ENCODE results near the gene KLHL6.
"Not testable (repeated sequence)": the region's sequence is repeated elsewhere in the genome, so short reads cannot be mapped to it uniquely, and the experiment has no call there.

KLHL6 gene

DNA sequence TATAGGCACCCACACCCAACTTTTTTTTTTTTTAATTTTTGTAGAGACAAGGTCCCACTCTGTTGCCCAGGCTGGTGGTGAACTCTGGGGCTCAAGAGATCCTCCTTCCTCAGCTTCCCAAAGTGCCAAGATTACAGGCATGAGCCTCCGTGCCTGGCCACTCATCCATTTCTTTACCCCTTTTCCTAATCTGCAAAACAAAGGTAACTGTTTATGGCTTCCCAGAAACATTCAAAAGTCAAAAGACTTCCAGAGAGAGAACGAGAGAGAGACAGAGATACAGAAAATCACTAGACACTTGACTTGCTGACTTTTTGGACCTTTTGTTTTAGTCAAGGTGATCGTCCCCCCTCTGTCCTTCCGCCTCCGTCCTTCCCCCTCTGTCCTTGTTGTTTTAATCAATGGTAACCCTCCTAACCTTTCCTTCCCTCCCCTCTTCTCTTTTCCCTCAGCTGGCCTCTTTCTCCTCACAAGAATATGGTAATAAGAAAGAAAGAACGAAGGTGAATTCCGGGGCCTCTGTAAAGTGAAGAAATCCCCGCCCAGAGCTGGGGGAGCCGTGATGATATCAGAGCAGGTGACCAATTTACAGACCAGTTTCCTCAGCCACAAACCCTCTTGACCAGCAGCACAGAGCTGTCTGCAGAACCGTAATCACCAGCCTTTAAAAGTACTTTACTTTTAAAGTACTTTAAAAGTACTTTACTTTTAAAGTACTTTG is 21.9 kb downstream of the KLHL6 start:
- DNase-seq (ENCODE audit: insufficient read length, low spot score) (no peak), FAIRE-seq (no peak)

DNA sequence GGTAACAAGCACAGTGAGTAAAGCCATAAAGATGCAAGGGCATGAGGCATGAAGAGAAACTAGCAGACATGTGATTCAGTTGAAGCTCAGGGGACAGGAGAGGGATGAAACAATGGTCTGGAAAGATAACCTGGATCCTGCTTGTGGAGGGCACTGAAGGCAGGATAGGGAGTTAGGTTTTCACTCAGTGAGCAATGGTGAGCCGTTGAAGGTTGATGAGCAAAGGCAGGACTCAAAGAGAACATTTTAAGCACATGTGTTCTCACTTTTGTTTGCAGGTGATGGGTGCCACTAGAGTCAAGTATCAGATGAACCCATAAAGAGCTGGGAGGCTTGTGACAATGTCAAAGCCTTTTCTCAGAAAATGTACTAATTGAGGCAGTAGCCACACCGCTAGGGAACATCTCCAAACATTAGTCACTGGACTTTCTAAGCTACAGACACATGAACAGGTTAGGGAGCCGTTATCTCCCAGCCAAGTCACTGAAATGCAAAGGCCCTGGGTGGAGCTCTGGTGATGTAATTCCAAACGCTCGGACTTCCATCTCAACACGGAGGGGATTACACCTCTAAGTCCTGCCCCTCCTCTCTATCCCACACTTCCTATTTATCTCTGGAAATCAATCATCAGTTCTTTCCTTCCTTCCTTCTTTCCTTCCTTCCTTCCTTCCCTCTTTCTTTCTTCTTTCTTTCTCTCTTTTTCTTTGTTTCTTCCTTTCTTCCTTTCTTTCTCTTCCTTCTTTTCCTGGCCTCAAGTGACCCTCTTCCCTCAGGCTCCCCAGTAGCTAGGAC is 22.7 kb downstream of the KLHL6 start:
- DNase-seq (ENCODE audit: insufficient read length, low spot score): no peak
- FAIRE-seq: no peak

DNA sequence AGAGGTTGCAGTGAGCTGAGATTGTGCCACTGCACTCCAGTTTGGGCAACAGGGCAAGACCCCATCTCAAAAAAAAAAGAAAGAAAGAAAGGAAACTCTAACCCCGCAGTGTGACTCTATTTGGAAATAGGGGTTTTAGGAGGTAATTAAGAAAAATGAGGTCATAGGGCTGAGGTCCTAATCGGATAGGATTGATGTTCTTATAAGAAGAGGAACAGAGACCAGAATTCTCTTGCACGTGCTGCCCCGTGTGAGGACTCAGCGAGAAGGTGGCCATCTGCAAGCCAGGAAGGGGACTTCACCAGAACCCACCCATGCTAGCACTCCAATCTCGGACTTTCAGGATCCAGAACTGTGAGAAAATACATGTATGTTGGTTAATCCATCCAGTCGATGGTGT is 25.8 kb downstream of the KLHL6 start:
- DNase-seq (ENCODE audit: insufficient read length, low spot score): no peak
- no peak for FAIRE-seq

DNA sequence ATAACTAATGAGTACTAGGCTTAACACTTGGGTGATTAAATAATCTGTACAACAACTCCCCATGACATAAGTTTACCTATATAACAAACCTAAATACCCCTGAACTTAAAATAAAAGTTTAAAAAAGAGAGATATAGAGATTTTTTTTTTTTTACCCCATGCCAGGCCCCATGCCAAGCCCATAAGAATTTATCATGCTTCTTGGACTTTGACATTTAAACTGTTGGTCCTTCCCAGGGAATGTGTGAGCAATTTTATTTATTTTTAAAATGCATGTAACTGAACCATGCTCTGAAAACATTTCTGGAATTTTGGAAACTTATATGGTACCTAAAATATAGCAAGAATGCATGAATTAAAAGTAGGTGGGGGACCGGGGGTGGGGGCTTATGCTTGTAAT is 26.3 kb downstream of the KLHL6 start:
- FAIRE-seq (no peak), DNase-seq (ENCODE audit: insufficient read length, low spot score) (no peak)

DNA sequence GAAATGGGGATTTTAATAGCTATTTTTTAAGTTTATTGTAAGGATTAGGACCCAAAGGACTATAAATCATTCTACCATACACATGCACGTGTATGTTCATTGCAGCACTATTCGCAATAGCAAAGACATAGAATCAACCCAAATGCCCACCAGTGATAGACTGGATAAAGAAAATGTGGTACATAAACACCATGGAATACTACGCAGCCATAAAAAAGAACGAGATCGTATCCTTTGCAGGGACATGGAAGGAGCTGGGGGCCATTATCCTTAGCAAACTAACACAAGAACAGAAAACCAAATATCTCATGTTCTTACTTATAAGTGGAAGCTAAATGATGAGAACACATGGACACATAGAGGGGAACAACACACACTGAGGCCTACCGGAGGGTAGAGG is 26.7 kb downstream of the KLHL6 start:
- not testable (repeated sequence) for DNase-seq (ENCODE audit: insufficient read length, low spot score); FAIRE-seq

DNA sequence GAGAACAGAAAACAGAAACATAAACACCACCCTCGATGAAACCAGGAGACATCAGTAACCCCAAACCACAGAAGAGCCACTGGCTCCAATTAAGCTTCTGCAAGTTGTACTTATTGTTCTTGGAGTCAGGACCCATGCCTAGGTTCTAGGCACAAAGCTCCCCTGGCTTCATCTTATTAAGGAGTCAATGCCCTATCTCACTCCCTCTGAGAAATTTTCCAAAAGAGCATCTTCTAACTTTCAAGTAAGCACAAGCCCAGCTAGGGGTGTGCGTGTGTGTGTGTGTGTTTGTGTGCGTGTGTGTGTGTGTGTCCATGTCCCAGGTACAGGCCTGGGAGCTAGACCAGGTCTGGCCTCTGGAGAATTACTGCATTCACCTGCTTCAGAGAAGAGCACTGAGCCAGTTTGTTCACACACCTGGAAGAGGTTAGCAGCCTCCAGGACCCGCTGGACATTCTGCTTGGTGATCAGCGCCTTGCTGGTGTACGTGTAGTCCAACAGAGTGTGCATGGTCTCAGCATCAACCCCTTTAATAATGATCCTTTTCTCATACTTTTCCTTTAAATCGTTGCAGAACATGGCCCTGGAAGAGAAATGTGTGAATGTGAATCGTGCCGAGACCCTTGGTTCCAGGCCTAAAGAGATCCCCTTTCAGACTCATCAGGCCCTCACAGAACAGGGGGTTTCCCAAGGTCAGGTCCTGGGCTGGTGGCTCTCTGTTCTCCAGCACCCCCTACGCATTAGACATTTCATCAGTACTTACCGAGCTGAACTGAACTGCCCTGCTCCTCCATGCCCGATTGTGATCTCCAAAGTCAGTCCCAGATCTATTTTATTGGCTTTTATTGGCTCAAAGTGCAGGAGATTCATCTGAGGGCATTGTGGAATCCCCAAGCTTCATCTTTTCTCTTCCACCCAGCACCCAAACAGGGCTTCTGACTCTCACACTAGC is 27.8 kb downstream of the KLHL6 start:
- DNase-seq (ENCODE audit: insufficient read length, low spot score) (no peak), FAIRE-seq (peak; percentile 95)

DNA sequence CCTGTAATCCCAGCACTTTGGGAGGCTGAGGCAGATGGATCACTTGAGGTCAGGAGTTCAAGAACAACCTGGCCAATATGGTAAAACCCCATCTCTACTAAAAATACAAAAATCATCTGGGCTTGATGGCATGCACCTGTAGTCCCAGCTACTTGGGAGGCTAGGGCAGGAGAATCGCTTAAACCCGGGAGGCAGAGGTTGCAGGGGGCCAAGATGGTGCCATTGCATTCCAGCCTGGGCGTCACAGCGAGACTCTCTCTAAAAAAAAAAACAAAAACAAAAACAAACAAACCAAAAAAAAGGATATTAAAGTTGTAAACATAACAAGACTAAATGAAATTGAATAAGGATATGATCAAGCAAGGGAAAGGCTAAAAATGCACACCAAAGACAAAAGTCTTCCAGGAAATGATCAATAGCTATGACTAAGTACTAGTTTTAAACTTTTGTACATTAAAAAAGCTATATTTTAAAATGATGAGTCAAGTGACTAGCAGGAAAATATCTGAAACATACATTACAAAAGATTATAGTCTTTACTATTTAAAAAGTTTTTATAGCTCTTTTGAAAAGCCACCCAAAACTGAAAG is 28.6 kb downstream of the KLHL6 start:
- FAIRE-seq (no peak), DNase-seq (ENCODE audit: insufficient read length, low spot score) (no peak)

DNA sequence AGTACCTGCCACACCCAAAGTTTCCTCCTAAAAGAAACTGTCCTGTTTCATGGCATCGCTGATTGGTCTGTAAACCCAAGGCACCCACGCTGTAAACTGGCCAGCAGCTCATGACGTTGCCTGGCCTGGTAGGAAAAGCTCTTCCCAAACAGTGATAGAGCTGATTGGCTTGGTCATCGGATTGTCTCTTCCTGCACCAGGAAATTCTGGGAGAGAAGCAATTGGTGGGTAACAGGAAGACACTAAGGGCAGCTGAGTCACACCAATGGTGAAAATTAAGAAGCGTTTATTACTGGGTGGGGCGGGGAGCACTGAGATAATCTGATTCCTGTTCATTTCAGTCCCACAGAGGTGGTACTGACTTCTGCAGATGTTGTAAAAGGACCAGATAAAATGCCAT is 31.0 kb downstream of the KLHL6 start:
- DNase-seq (ENCODE audit: insufficient read length, low spot score) (no peak), FAIRE-seq (no peak)

DNA sequence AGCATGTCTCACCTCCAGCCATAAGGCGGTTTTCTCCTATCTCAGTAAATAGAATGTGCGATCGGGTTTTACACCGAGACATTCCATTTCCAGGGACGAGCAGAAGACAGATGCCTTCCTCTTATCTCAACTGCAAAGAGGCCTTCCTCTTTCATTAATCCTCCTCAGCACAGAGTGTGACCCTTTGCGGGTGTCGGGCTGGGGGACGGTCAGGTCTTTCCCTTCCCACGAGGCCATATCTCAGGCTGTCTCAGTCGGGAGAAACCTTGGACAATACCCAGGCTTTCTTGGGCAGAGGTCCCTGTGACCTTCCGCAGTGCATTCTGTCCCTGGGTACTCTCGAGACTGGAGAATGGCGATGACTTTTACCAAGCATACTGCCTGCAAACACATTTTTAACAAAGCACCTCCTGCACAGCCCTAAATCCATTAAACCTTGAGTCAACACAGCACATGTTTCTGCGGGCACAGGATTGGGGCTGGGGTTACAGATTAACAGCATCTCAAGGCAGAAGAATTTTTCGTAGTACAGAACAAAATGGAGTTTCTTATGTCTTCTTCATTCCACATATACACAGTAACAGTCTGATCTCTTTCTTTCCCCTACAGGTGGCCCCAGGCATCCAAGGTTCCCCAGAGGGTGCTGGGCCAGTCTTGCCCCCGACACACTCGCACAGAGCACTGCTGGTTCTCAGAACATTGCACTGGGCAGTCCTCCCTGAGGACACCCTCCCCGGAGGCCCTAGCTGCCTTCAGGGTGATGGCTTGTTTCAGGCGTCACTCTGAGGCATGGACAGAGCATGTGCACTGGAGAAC is 34.6 kb downstream of the KLHL6 start:
- FAIRE-seq; DNase-seq (ENCODE audit: insufficient read length, low spot score): not testable (repeated sequence)

DNA sequence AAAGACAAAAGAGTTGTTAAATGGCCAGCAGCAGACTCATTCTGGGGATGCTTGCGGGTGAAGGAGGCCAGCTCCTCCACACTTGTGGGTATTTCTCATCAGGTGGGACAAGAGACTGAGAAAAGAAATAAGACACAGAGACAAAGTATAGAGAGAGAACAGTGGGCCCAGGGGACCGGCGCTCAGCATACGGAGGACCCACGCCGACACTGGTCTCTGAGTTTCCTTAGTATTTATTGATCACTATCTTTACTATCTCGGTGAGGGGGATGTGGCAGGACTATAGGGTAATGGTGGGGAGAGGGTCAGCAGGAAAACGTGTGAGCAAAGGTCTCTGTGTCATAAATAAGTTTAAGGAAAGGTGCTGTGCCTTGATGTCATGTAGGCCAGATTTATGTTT is 35.2 kb downstream of the KLHL6 start:
- not testable (repeated sequence) for DNase-seq (ENCODE audit: insufficient read length, low spot score); FAIRE-seq

DNA sequence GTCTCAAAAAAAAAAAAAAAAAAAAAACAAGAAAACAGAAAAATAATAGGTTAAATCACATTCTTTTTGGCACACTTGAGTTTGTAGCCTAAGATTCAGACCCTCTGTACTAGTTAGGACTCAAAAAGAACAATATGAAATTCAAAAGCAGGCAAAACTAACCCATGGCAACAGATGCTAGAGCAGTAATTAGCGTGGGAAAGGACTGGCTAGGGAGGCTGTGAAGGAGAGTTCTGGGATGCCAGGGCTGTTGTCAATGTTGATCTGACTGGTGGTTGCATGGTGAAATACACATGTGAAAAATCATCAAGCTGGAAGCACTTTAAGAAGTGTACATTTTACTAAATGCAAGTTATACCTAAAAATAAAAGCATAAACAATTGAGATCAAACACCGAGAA is 35.6 kb downstream of the KLHL6 start:
- no peak for FAIRE-seq
- no peak for DNase-seq (ENCODE audit: insufficient read length, low spot score)

DNA sequence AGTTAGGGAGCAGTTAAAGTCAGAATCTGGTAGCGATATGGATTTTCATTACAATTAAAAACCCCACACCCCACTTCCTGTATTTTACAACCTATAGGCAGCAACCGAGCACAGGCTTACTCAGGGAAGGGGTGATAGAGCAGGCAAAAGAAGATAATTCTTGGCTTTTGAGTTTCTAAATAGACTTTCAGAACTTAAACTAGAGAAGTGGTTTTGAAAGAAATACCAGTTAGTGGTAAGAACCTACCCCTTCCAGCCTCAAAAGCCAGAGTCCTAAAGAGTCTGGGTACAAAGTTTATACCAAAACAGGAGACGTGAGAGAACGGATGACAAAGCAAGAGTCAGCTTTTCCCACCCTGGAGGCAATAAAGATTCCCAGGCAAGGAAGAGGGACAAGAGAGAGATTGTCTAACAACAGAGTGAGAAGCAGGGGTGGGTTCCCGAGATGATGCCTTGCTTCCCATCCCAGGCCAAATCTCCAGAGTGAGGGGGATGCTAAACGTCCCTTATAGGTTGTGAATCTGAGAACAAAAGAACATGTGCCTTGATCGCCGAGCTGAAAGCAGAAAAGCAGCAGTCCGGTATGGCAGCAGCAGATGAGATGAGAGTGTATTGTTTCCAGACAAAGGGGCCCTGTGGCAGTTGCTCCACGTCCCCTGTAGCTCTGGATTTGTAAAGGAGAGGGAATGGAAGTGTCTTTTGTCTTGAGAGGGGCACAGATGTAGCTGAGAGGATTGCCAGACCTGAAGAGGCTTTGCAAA is 36.8 kb downstream of the KLHL6 start:
- no peak for DNase-seq (ENCODE audit: insufficient read length, low spot score)
- no peak for FAIRE-seq

DNA sequence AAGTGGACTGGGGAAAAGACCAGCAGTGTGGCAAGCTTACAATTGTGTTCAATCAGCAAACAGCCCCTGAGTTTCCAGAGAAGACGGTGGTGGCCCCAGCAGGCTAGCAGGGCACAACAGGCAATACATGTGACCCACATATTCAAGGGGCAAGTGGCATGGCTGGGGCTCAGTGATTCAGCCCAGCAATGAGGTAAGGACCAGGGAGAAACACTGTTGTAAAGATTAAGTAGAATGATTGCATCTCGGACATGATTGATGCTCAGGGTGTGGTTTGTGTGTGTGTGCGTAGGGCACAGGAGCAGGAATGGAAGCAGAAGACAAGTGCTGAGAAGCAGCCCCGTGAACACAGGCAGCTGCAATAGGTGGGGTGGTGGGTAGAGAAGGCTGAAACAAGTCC is 37.9 kb downstream of the KLHL6 start:
- DNase-seq (ENCODE audit: insufficient read length, low spot score) (no peak), FAIRE-seq (no peak)

DNA sequence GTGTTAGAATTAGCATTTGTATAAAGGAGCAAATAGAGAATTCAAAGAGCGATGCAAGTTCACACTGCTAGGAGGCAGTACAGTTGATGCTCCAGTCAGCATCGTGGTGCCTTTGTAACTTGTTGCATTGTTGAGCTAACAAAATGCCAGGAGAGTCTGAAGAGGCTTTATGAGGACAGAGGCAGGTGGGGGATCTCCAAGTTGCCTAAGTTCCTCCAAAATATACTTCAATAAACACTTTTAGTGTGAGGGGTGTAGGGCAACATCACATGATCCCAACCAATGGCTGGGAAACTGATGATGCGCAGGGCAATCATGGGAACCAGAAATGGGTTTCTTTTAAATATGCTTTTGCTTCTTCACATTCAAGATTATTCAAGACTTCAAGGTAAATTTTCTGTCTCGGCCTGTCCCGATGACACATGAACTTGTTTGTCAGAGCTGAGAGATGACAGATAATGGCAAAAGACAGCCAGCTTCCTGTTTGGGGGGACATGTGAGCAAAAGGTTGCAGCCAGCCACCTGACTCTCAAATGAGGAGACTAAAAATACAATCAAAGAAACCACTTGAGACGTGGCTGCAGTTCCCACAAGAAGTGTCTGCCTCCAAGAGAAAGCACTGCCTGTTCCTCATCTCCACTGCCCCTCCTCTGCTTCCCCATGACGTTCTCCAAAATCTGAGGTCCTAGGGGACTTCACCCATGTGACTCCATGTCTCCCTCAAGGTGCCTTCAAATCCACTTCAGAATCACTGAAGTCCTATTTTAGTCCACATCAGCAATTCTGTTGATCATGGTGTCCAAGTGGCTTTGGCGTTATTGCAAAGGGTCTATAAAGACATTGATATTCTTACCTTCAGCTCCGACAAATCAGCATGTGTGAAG is 39.3 kb downstream of the KLHL6 start:
- FAIRE-seq (peak; percentile 45), DNase-seq (ENCODE audit: insufficient read length, low spot score) (no peak)

DNA sequence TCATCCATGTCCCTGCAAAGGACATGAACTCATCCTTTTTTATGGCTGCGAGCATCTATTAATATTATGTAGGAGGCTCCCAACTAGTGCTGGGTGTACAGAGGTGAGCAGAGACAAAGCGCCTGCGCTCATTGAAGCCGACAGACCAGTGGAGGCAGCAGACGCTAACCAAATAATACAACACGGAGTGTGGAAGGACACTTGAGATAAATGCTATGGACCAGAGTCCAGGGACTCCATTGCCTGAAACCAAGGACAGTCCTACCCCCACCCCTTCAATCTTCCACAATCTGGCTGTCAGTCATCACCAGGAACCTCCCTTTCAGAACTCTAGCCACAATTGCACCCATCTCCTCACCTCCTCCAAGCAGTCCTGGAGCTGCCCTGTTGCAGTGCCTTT is 41.5 kb downstream of the KLHL6 start:
- no peak for FAIRE-seq
- DNase-seq (ENCODE audit: insufficient read length, low spot score): no peak

DNA sequence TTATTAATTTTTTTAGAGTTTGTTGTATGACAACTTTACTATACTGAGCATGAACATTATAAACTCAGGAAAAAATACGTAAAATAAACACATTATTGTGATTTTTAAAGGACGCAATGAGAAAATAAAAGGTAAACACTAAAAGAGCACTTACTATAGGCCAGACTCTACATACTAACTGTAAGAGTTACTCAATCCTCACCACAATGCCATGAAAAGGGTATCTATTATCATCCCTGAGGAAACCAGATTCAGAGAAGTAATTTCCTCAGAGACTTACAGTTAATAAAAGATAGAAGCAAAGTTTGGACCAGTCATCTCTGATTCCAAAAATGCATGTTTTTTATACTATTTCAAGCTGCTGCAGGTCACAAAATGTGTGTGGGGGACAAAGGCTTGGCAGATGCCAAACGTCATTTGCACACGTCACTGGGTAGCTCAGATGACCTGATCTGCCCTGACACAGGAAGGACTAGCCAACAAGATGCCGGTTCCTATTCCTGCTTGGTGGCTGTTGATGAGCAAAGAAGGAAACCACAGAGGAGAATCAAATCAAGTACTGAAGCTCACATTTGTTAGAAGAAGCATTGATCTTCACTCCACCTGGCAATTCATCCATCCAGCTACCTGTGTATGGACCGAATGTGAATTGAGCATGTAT is 42.3 kb downstream of the KLHL6 start:
- DNase-seq (ENCODE audit: insufficient read length, low spot score): no peak
- no peak for FAIRE-seq

DNA sequence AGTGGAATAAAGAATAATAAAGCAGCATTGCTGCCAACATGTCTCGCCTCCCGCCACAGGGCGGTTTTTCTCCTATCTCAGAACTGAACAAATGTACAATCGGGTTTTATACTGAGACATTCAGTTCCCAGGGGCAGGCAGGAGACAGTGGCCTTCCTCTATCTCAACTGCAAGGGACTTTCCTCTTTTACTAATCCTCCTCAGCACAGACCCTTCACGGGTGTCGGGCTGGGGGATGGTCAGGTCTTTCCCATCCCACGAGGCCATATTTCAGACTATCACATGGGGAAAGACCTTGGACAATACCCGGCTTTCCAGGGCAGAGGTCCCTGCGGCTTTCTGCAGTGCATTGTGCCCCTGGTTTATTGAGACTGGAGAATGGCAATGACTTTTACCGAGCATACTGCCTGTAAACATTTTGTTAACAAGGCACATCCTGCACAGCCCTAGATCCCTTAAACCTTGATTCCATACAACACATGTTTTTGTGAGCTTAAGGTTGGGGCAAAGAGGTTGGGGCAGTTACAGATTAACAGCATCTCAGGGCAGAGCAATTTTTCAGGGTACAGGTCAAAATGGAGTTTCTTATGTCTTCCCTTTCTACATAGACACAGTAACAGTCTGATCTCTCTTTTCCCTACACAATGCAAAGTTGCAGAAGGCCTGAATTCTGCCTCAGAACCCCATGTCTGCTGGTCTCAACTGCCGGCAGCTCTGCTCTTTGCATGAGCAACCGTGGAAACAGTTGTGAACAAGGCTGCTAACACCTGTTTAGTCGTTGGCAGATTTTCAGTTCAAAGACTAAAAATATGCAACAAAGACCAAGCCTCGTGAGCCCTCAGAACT is 44.0 kb downstream of the KLHL6 start:
- FAIRE-seq: peak; percentile 77
- DNase-seq (ENCODE audit: insufficient read length, low spot score): not testable (repeated sequence)

Measured in GM19239 (cell line).